CD4-positive, alpha-beta T cell treated with Interleukin-12 subunit alpha and Interleukin-12 subunit beta, for 1 hour (primary cell): Measurements from ENCODE around the gene BRAF.
A peak's percentile ranks its signal among the peaks of the same experiment; 100 is the strongest.
"Not testable (repeated sequence)": the region's sequence is repeated elsewhere in the genome, so short reads cannot be mapped to it uniquely, and the experiment has no call there.

ENCODE experiments used
- DNase-seq: peaks from one replicate; pipeline ENCODE4 v3.0.0-alpha.2; 2020

Gene BRAF

GRCh38 chr7:140697447-140698143 is 227.1 kb downstream of the BRAF start:
- DNase-seq = no peak

GRCh38 chr7:140696680-140697446 is 227.9 kb downstream of the BRAF start, which contains the start of gene NDUFB2:
TSS of gene NDUFB2 (plus strand) at chr7:140696708. CDS start at chr7:140696745, 37 bp downstream.
- DNase-seq = peak; percentile 69

DNA sequence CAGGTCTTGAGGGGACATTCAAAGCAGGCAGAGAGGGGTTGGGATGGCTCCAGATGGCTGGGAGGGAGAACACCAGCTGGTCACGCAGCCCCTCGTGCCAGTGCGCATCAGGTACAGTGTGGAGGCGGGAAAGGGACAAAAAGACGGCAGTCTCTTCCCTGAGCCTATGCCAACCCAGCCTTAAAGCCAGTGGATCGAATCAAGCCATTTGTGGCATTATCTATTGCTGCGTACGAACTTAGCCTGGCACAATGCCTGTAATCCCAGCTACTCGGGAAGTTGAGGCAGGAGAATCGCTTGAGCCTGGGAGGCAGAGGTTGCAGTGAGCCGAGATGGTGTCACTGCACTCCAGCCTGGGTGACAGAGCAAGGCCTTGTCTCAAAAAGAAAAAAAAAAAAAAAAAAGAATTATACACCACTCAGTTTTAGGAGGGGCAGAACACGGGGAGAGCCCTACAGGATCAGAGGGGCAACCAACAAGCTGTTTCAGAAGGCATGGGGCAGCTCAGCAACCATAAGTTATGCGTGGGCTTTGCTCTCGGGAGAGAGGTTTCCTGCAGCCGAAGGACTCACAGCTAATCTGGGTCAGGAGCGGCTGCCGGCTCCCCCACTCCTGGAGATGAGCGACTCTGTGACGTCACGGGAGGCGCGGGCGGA is 228.6 kb downstream of the BRAF start:
- peak; percentile 92 for DNase-seq

GRCh38 chr7:140695381-140695780 is 229.3 kb downstream of the BRAF start:
- DNase-seq = no peak

DNA sequence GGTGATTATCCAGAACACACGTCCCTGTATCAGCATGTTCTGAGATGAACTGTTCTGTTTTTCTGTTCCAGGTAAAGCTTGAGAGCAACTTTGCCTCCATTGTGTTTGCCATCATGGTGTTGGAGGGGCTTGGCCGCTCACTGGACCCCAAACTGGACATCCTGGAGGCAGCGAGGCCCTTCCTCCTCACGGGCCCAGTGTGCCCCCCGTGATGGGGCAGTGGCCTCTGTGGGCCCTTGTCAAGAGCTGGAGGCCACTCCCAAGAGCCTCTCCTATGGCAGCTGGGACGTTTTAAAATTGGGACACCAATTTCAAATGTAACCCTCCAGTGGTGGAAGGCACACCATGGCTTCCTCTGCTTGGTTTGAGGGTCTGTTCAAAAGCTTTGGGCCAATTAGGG is 230.1 kb downstream of the BRAF start:
- no peak for DNase-seq

- not testable (repeated sequence) for DNase-seq
These were observed 230.9 kb downstream of the BRAF start for GRCh38 chr7:140693849-140694248.

GRCh38 chr7:140691376-140692045 is 233.2 kb downstream of the BRAF start:
- no peak for DNase-seq

DNA sequence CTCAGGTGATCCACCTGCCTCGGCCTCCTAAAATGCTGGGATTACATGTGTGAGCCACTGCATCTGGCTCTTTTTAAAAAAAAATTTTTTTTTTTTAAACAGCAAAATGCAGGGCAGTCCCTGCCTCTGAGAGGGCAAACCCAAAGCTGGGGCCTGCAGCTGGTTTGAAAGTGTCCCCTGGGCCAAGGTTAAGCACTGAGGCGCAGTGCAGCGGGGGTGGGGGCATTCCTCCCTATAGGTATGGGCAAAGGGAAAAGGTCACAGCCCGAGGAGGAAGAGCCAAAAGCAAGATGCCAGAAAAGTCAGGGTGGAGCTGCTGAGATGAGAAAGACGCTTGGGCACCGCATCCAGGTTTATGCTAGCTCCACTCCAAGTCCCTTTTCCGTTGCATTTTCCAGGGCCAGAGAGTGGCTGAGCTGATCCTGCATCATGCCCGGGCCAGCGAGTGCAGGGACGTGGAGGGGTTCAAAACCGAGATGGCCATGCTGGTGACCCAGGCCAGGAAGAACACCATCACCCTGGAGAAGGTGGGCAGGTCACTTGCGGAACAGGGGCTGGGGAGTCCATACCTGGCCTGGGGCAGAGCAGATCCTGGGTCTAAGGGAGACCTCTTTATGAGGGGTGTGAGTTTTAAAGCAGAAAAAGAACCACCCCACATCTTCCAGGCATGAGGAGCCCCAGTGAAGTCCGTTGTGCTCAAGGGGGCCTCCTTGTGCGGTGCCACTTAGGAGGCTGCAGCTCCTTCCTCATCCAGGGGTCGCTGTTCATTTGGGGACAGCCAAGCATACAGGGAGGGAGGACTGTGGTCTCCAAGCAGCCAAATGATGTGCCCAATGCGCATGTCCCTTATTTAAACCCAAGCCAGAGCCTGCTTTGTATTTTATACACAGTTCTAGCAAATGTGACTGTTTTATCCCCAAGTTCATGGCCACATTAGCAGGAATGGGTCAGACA is 235.3 kb downstream of the BRAF start:
- DNase-seq = no peak

- no peak for DNase-seq
These were observed 236.4 kb downstream of the BRAF start for GRCh38 chr7:140688341-140688740.

- DNase-seq = no peak
These were observed 237.8 kb downstream of the BRAF start for GRCh38 chr7:140686921-140687320.

- DNase-seq = no peak
These were observed 239.2 kb downstream of the BRAF start for GRCh38 chr7:140685407-140686087.

DNA sequence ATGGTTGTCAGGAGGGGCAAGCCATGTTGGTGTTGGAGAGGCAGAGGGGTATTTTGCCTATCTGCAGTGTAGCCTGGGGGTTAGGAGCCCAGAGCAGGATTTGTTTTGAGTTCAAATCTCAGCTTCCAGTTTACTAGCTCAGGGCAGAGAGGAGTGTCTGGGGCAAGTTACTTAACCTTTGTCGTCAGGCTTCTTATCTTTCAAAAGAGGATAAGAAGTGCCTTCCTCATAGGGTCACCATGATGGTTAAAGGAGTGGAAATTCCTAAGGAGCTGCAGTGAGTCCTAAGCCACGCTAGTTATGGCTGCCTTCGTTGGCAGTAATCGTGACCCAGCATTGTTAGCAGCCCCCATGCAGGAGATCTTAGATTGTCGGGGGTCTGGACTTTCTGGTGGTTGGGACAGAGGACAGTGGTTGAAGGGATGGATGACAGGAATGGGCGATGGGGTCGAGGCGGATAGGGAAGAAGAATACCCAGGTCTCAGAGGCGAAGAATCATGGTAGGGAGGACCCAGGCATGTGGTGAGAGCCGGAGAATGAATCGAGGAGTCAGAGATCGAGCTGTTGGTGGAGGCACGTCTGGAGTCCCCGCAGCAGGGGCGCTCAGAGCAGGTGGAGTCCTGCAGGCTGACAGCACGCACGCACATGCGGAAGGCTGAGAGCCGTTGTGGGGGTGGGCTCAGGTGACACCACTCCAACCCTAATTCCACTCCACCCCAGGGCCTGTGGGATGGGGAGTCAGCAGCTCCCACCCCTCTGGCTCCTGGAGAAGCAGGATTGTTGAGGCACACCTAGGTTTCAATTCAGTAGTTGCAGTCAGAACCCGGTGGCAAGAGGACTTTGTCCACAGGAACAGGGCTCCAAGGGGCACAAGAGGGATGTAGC is 240.4 kb downstream of the BRAF start:
- DNase-seq = no peak

GRCh38 chr7:140683657-140684056 is 241.1 kb downstream of the BRAF start:
- no peak for DNase-seq

DNA sequence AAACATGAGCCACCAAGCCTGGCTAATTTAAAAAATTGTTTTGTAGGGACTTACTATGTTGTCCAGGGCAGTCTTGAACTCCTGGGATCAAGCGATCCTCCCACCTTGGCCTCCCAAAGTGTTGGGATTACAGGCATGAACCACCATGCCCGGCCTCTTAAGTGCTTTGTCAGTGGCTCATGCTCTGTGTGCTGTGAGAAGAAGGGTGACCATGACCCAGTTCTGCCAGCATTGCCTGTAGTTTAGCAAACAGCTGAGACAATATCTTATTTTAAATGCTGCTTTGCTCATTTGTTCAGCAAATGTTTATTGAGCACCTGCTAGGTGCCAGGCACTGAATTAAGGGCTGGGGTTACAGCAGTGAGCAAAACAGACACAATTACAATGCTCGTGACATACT is 243.0 kb downstream of the BRAF start:
- DNase-seq = no peak

- DNase-seq = no peak
These were observed 243.8 kb downstream of the BRAF start for GRCh38 chr7:140680886-140681285.

DNA sequence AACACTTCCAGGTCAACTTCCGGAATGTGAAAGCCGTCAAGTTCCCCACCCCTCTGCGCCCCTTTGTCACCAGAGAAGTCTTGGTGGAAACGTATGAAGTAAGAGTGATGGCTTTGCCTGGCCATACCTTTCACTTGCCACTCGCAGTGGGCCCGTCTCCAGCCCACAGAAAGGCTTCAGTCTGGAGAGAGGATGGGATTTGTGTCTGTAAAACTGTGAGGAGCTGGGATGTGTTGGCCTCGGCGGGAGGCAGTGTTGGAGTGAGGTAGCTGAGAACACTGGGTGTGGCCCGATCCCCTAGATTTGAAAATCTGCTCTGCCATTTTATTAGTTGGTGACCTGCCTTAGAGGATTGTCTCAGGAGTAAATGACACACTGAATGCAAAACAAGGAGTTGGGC is 245.5 kb downstream of the BRAF start:
- DNase-seq = no peak

GRCh38 chr7:140678816-140679130 is 246.0 kb downstream of the BRAF start:
- DNase-seq = no peak

DNA sequence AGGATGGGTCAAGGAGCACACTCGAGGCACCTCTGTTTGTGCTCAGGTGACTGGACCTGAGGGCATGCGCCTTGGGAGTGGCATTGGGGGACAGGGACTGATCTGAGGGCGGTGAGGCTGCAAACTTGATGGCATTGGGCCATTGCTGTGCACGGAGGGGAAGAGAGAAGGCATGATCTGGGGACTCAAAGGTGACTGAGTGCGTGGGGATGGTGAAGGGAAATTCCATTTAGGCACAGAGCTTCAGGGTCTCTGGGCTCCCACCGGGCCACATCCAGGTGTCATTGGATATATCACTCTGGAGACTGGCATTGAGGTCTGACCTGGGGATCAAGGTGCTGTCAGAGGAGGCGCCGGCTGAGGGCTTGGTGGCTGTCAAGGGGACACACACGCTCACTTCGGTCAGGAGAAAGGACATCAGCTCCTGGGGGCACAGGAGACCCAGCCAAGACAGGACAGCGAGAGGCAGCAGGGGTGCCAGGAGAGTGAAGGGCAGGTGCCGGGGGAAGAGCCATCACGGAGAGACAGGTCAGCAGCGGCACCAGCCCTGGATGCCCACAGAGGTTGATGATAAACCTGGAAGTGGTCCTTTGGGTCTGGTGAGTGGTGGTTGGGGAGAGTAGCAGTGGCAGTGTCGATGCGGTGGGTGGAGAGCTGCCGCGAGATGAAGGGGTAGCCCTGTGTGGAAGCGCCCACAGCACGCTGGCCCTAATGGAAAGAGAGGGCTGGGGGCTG is 246.5 kb downstream of the BRAF start:
- DNase-seq = no peak

DNA sequence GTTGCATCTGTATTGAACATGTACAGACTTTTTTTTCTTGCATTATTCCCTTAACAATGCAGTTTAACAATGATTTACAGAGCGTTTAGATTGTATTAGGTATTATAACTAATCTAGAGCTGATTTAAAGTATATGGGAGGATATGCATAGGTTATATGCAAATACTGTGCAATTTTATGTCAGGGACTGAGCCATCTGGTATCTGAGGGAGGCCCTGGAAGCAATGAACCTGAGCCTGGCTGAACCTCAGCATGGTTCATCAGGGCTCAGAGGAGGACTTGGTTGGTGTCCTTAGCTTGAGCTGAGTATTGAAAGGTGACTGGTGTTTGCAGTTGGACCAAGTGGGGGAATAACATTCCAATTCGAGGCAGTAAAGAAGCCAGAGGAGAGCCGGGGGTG is 247.2 kb downstream of the BRAF start:
- no peak for DNase-seq

- DNase-seq = not testable (repeated sequence)
These were observed 247.8 kb downstream of the BRAF start for GRCh38 chr7:140676956-140677355.
